Right lobe of liver (tissue), 4 donors: ENCODE measurements around the gene EIF2D.

Source experiments
- CTCF ChIP-seq, 4 donors: fragments of 200-600 bp in 3 of 4; fragments of 450-650 bp in 1 of 4; IDR thresholded peaks; one replicate each; pipeline versions ENCODE4 v1.5.1 to v1.8.0; 2016 to 2022; ENCODE audit warnings: antibody characterized with exemption in 4 of 4, mild to moderate bottlenecking in 2 of 4
- POLR2A ChIP-seq: fragments of 450-650 bp; IDR thresholded peaks from one replicate; pipeline ENCODE4 v1.6.1; 2017; ENCODE audit warnings: antibody characterized with exemption, mild to moderate bottlenecking
- donor health status: DM: no; HTN: no; CAD: no.
- donor health status: DM: no; HTN: no; CAD: no.
- donor health status: DM: no; HTN: yes; CAD: no.

DNA sequence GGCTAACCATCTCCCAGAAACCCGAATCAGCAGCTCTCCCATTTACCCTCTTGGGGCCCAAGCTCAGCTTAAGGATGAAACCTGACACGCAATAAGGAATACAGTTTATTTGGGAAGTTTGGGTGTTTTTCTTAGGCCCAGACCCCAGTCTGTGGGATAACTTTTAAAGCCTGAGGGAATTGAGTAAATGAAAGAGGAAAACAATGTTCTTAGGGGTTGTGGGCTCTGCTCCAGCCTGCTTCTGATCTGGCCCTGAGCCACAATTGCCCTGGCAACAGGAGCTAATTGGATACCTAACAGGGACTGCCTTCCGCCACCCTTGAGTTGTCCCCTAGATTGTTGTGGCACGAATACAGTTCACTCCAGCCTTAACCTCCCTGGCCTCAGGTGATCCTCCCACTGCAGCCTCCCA, 43.2 kb upstream of the EIF2D start:
- TF ChIP-seq CTCF (IDR thresholded peaks at IDR 0.05) = no peak
- TF ChIP-seq POLR2A = no peak
